ENCODE data around the gene AFF3. TPM values are rescaled to one million over a fixed set of nuclear protein-coding genes. Genes with fewer than 3 reads are reported as not detected.

Gene AFF3
- total and polyA plus RNA-seq, 2 donors (not counting 3 experiments of a cell fraction or from before 2014, with no cell fraction given) = 0.06 to 0.07 TPM

DNA sequence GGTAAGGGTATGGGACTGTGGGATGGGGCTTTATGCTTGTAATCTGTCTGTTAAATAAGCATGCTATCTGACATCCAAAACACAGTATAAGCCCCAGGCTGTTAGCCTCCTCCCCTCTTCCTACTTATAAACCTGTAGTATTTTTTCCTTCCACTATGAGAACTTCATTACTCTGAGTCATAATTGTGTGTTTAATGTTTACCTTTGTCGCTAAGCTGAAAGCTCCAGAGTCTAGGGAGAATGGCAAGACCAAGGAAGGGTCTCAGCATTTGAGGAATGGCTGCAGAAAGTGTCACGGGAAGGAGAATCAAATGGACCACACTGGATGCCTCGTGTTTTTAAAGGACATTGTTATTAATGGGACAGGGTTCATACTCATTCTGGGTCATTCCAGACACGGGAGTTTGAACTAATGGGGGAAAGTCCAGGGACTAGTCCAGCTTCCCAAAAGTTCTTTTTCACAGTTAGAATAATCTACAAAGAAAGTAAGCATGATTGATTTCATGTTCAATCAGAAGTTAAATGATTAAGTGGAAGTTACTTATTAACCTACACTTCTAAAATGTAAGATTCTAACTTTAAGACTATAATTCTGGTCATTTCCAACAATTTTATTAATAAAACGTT lies 292.2 kb downstream of the AFF3 start:
- no peaks in the 10 kb centered on the region for H3K36me3 ChIP-seq (ENCODE audit: control insufficient read depth in 2 of 2, extremely low read depth in 1 of 2, insufficient read depth in 2 of 2, low read length in 2 of 2)
- H3K9ac ChIP-seq (replicated peaks; ENCODE audit: extremely low read depth, insufficient read depth, low read length) = no peak overlapping the region
- CTCF ChIA-PET = interaction anchor here (1.1 to 1.3 kb wide), 2 partner anchors 9 to 10 kb away, joined by 4 to 5 read pairs; no protein-coding TSS in a partner anchor
- H3K79me2 ChIP-seq (ENCODE audit: control insufficient read depth, insufficient read depth, low read length) = no peaks in the 10 kb centered on the region
- TF ChIP-seq POLR2AphosphoS5 (IDR thresholded peaks at IDR 0.05; ENCODE audit: insufficient read depth, low read depth, low read length) (no peak), JUN (IDR thresholded peaks at IDR 0.05; ENCODE audit: borderline replicate concordance, insufficient read depth, insufficient read length, low read depth) (no peak), EZH2 (IDR thresholded peaks at IDR 0.05; ENCODE audit: borderline replicate concordance, low read depth, low read length, severe bottlenecking) (no peak), GATA2 (IDR thresholded peaks at IDR 0.05; ENCODE audit: insufficient read depth, insufficient read length, low read depth, low read length) (no peak), MYC (IDR thresholded peaks at IDR 0.05; ENCODE audit: low read depth, low read length) (no peak), POLR2A (IDR thresholded peaks at IDR 0.05; ENCODE audit: low read depth, low read length) (no peak), FOS (IDR thresholded peaks at IDR 0.05; ENCODE audit: borderline replicate concordance, insufficient read depth, low read length) (no peak)
- TF ChIP-seq, protein P1, sequence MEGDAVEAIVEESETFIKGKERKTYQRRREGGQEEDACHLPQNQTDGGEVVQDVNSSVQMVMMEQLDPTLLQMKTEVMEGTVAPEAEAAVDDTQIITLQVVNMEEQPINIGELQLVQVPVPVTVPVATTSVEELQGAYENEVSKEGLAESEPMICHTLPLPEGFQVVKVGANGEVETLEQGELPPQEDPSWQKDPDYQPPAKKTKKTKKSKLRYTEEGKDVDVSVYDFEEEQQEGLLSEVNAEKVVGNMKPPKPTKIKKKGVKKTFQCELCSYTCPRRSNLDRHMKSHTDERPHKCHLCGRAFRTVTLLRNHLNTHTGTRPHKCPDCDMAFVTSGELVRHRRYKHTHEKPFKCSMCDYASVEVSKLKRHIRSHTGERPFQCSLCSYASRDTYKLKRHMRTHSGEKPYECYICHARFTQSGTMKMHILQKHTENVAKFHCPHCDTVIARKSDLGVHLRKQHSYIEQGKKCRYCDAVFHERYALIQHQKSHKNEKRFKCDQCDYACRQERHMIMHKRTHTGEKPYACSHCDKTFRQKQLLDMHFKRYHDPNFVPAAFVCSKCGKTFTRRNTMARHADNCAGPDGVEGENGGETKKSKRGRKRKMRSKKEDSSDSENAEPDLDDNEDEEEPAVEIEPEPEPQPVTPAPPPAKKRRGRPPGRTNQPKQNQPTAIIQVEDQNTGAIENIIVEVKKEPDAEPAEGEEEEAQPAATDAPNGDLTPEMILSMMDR (IDR thresholded peaks at IDR 0.05; ENCODE audit: extremely low read depth in 1 of 2, insufficient read depth in 1 of 2, low read depth in 1 of 2, low read length in 2 of 2) = no peak
- TF ChIP-seq, protein P2, sequence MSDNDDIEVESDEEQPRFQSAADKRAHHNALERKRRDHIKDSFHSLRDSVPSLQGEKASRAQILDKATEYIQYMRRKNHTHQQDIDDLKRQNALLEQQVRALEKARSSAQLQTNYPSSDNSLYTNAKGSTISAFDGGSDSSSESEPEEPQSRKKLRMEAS (IDR thresholded peaks at IDR 0.05; ENCODE audit: insufficient read depth, insufficient read length) = no peak
- H4K20me1 ChIP-seq (replicated peaks; ENCODE audit: control insufficient read depth, extremely low read depth, insufficient read depth, low read length) = no peaks in the 10 kb centered on the region
- H3K27ac ChIP-seq (ENCODE audit: insufficient read depth, low read depth, low read length) = no peak overlapping the region
- POLR2A ChIA-PET = no interaction called here
- FAIRE-seq = no peak
- H3K9me3 ChIP-seq (replicated peaks; ENCODE audit: control insufficient read depth, insufficient read depth, low read length) = no peaks in the 10 kb centered on the region
- no peaks in the 10 kb centered on the region for H3K9me1 ChIP-seq (replicated peaks; ENCODE audit: control insufficient read depth, extremely low read depth, insufficient read depth, low read length)
- H3K4me2 ChIP-seq (ENCODE audit: insufficient read depth, low read length) = no peak overlapping the region
- no peak overlapping the region for H3K4me3 ChIP-seq (replicated peaks in 1 of 3; ENCODE audit: insufficient read depth in 1 of 3, low read depth in 1 of 3, low read length in 3 of 3)
- no peak for DNase-seq (ENCODE audit: low read depth, low spot score)
- no peaks in the 10 kb centered on the region for H3K4me1 ChIP-seq (ENCODE audit: control insufficient read depth, extremely low read depth, insufficient read depth, low read length)
- BruUV-seq (replicated peaks) = no TSS peak
- no peak overlapping the region for H2AFZ ChIP-seq (ENCODE audit: low read depth, low read length)
- peaks cover 0 to 1% of the 10 kb centered on the region in 2 experiments for H3K27me3 ChIP-seq (ENCODE audit: control insufficient read depth in 2 of 2, insufficient read depth in 2 of 2, low read length in 2 of 2)
- dilution Hi-C loops (cut with MboI; ENCODE audit: extremely low pct_ligation_motif_present, low sequenced_read_pairs) (no loop called here), intact Hi-C loops (cut with micrococcal nuclease) (no loop called here)
